OCI-LY7 (cell line): ENCODE results near the gene SHISAL1.

Source experiments
- EZH2phosphoT487 ChIP-seq: fragments of 200-600 bp; sonication (generic); IDR thresholded peaks from 2 replicates; pipeline ENCODE4 v1.6.1; 2018; ENCODE audit warnings: low read depth, borderline replicate concordance, mild to moderate bottlenecking, mixed run types, antibody characterized with exemption, low read length, moderate library complexity, mixed read lengths
- TF ChIP-seq, protein P1 (sequence below): fragments of 200-600 bp; sonication (generic); conservative IDR thresholded peaks from 2 replicates; pipeline ENCODE4 v1.5.1; 2014; ENCODE audit warnings: mild to moderate bottlenecking, antibody characterized with exemption, low read length, moderate library complexity, mixed read lengths

DNA sequence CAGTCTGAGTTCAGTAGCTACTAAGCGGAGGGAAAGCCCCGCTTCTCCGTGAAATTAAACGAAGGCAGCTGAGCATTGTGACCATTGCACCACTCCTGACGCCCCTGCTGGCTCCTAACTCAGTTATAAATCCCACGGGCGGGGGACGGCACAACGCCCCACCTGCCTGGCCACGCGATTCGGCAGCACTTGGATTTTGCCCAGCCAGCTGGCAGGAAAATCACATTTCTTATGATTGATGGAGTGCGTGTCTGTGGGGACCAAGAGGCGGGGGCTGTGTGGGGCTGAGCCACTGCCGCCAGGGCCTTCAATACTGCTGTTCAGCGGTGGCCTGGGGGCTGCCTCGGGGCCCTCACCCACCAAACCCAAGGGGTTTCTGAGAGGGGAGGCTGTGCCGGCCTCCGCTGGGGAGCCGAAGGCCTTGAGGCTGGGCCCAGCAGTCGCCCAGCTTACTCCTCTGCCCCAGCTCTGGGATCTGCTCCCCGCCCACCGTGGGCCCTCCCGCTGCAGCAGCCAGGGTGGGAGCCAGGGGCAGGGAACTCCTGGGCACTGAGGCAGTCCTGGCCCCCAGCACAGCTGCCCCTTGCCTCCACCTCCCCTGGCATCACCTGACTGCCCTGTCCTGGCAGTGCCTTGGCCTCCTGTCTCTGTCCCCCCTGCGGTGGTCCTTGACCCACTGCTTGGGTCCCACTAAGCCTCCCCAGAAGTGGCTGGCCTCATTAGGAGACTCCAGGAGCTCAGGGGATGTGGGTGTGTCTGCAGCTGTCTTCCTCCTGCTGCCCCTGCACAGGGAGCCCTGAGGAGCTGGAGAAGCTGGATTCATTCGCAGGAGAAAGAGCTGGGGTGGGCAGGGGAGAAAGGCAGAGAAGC lies 30.7 kb downstream of the SHISAL1 start:
- TF ChIP-seq, protein P1, sequence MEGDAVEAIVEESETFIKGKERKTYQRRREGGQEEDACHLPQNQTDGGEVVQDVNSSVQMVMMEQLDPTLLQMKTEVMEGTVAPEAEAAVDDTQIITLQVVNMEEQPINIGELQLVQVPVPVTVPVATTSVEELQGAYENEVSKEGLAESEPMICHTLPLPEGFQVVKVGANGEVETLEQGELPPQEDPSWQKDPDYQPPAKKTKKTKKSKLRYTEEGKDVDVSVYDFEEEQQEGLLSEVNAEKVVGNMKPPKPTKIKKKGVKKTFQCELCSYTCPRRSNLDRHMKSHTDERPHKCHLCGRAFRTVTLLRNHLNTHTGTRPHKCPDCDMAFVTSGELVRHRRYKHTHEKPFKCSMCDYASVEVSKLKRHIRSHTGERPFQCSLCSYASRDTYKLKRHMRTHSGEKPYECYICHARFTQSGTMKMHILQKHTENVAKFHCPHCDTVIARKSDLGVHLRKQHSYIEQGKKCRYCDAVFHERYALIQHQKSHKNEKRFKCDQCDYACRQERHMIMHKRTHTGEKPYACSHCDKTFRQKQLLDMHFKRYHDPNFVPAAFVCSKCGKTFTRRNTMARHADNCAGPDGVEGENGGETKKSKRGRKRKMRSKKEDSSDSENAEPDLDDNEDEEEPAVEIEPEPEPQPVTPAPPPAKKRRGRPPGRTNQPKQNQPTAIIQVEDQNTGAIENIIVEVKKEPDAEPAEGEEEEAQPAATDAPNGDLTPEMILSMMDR, result no peak
- no peak for TF ChIP-seq EZH2phosphoT487
